Activated naive CD8-positive, alpha-beta T cell treated with anti-CD3 and anti-CD28 coated beads, Interleukin-2, amount 50 U/mL, for 16 hours (primary cell): Measurements from ENCODE around the gene NEUROD2.

Experiments
- DNase-seq: peaks from one replicate; pipeline ENCODE4 v3.0.0-alpha.2; 2020; ENCODE audit warnings: low read depth, low spot score

NEUROD2 gene

GRCh38 chr17:39607851-39608130, at the start of gene NEUROD2:
TSS of gene NEUROD2 (minus strand) at chr17:39607920. CDS start at chr17:39606599, 1,321 bp downstream.
- DNase-seq, result no peak

GRCh38 chr17:39655105-39655504, 47.4 kb upstream of the NEUROD2 start:
- no peak for DNase-seq

- DNase-seq, result peak; percentile 48
Measured at GRCh38 chr17:39653662-39654331, 46.1 kb upstream of the NEUROD2 start.

GRCh38 chr17:39653316-39653661, 45.6 kb upstream of the NEUROD2 start:
- no peak for DNase-seq

GRCh38 chr17:39652587-39653315, 45.0 kb upstream of the NEUROD2 start:
- DNase-seq, result no peak

GRCh38 chr17:39651923-39652586, 44.3 kb upstream of the NEUROD2 start:
- DNase-seq, result no peak

- no peak for DNase-seq
Measured at GRCh38 chr17:39650121-39650579, 42.4 kb upstream of the NEUROD2 start.

GRCh38 chr17:39648616-39649366, 41.1 kb upstream of the NEUROD2 start:
- no peak for DNase-seq

GRCh38 chr17:39647256-39647655, 39.5 kb upstream of the NEUROD2 start:
- DNase-seq, result no peak

GRCh38 chr17:39643271-39643670, 35.6 kb upstream of the NEUROD2 start:
- no peak for DNase-seq

- no peak for DNase-seq
Measured at GRCh38 chr17:39642291-39643074, 34.8 kb upstream of the NEUROD2 start.

- no peak for DNase-seq
Measured at GRCh38 chr17:39641883-39642282, 34.2 kb upstream of the NEUROD2 start.

- no peak for DNase-seq
Measured at GRCh38 chr17:39641097-39641496, 33.4 kb upstream of the NEUROD2 start.

- DNase-seq, result no peak
Measured at GRCh38 chr17:39640591-39641031, 32.9 kb upstream of the NEUROD2 start.

- DNase-seq, result no peak
Measured at GRCh38 chr17:39639566-39640458, 32.1 kb upstream of the NEUROD2 start.

- DNase-seq, result no peak
Measured at GRCh38 chr17:39639043-39639442, 31.3 kb upstream of the NEUROD2 start.

- DNase-seq, result no peak
Measured at GRCh38 chr17:39638317-39638716, 30.6 kb upstream of the NEUROD2 start.

GRCh38 chr17:39636927-39637736, 29.4 kb upstream of the NEUROD2 start, which contains the start of gene STARD3:
TSS of gene STARD3 (plus strand) at chr17:39637144. CDS start at chr17:39653532, 16,388 bp downstream.
- peak; percentile 83 for DNase-seq

GRCh38 chr17:39636587-39636926, 28.8 kb upstream of the NEUROD2 start:
- DNase-seq, result no peak
